GM19468 (cell line): ENCODE results near the gene CELF4.

Experiments used
- ATAC-seq: cut with Tn5 transposase; IDR thresholded peaks from one replicate; pipeline ENCODE4 v1.9.1; 2021; ENCODE audit warnings: mild to moderate bottlenecking, moderate library complexity, moderate number of reproducible peaks; ENCODE audit not compliant: unreplicated experiment; ENCODE audit errors: extremely low read depth

Gene CELF4

GRCh38 chr18:37276111-37276890, 289.3 kb downstream of the CELF4 start:
- no peak for ATAC-seq

GRCh38 chr18:37275237-37275741, 290.3 kb downstream of the CELF4 start:
- ATAC-seq, result no peak

- ATAC-seq, result no peak
Measured at GRCh38 chr18:37274309-37275236, 291.0 kb downstream of the CELF4 start.

- no peak for ATAC-seq
Measured at GRCh38 chr18:37272841-37273240, 292.8 kb downstream of the CELF4 start.

- ATAC-seq, result no peak
Measured at GRCh38 chr18:37272226-37272625, 293.4 kb downstream of the CELF4 start.

GRCh38 chr18:37270666-37271052, 294.9 kb downstream of the CELF4 start:
- ATAC-seq, result no peak

GRCh38 chr18:37270038-37270665, 295.4 kb downstream of the CELF4 start:
- ATAC-seq, result no peak

GRCh38 chr18:37266290-37266689, 299.3 kb downstream of the CELF4 start:
- no peak for ATAC-seq

GRCh38 chr18:37265382-37265781, 300.2 kb downstream of the CELF4 start:
- ATAC-seq, result no peak

GRCh38 chr18:37264956-37265355, 300.6 kb downstream of the CELF4 start:
- no peak for ATAC-seq

- no peak for ATAC-seq
Measured at GRCh38 chr18:37261988-37262387, 303.6 kb downstream of the CELF4 start.

GRCh38 chr18:37261246-37261840, 304.3 kb downstream of the CELF4 start:
- no peak for ATAC-seq

- ATAC-seq, result no peak
Measured at GRCh38 chr18:37260367-37261093, 305.1 kb downstream of the CELF4 start.

GRCh38 chr18:37259711-37260110, 305.9 kb downstream of the CELF4 start:
- ATAC-seq, result no peak

GRCh38 chr18:37258819-37259218, 306.8 kb downstream of the CELF4 start:
- no peak for ATAC-seq

GRCh38 chr18:37258131-37258530, 307.5 kb downstream of the CELF4 start:
- ATAC-seq, result no peak

GRCh38 chr18:37254973-37255372, 310.6 kb downstream of the CELF4 start:
- no peak for ATAC-seq

- ATAC-seq, result no peak
Measured at GRCh38 chr18:37254236-37254754, 311.3 kb downstream of the CELF4 start.
